HCT116 (cell line): Measurements from ENCODE around the gene CKLF. TPM values are rescaled to one million over a fixed set of nuclear protein-coding genes. Genes with fewer than 3 reads are reported as not detected.

ENCODE experiments used
- ATAC-seq: fragments of 200-7000 bp; cut with Tn5 transposase; 2 replicates; pipeline ENCODE4 v1.9.1; 2020; ENCODE audit warnings: mild to moderate bottlenecking, moderate library complexity
- BruUV-seq: library from RNA; stranded (reverse); fragments of 400-500 nt; replicated peaks from 2 replicates; lab custom pipeline; 2021; lab: Mats Ljungman, UMichigan
- CTCF ChIA-PET: fragments of 300-600 bp; sonication (Branson Sonifier 250); formaldehyde crosslinking; loops from one replicate; lab custom pipeline; 2021; ENCODE audit warnings: antibody characterized with exemption; lab: Charles Lee
- POLR2A ChIA-PET: fragments of 300-600, 350-600 bp; sonication (Branson Sonifier 250); formaldehyde crosslinking; loops from one replicate; lab custom pipeline; 2021; ENCODE audit warnings: antibody characterized with exemption; lab: Charles Lee
- RAD21 ChIA-PET, 2 experiments: fragments of 300-600 bp; sonication (Branson Sonifier 250); formaldehyde crosslinking; loops; one replicate each; lab custom pipeline; 2023; ENCODE audit warnings: low total read pairs in 2 of 2; ENCODE audit not compliant: uncharacterized antibody in 2 of 2, unreplicated experiment in 2 of 2, low non-redundant PET in 1 of 2; lab: Charles Lee
- DNase-seq: peaks from one replicate; pipeline ENCODE4 v3.0.0-alpha.2; 2010; ENCODE audit warnings: low read depth, low spot score
- H2AFZ ChIP-seq: fragments of 200-600 bp; shearing (Covaris generic), sonication (generic); 2 replicates; pipeline ENCODE4 v1.6.1; 2017; ENCODE audit warnings: low read depth, mixed run types, mixed read lengths, antibody characterized with exemption, low read length; ENCODE audit not compliant: poor library complexity, severe bottlenecking
- H3K27ac ChIP-seq: 2 replicates; pipeline ENCODE4 v1.5.1; 2012; ENCODE audit warnings: low read depth, low read length
- H3K27me3 ChIP-seq: fragments of 200-600 bp; sonication (generic); 2 replicates; pipeline ENCODE4 v1.6.1; 2016; ENCODE audit warnings: mixed run types, low read length, mixed read lengths; ENCODE audit not compliant: insufficient read depth
- H3K36me3 ChIP-seq, 2 experiments: fragments of 200-500 bp in 1 of 2; fragments of 200-600 bp in 1 of 2; sonication (Bioruptor generic) in 1 of 2; sonication (generic) in 1 of 2; 2 replicates each; pipeline versions ENCODE4 v1.5.1 to v1.6.1; 2014 to 2016; ENCODE audit warnings: low read length in 2 of 2, inconsistent platforms in 1 of 2, mixed read lengths in 1 of 2, mixed run types in 1 of 2; ENCODE audit not compliant: insufficient read depth in 2 of 2, control insufficient read depth in 1 of 2
- H3K4me1 ChIP-seq, 2 experiments: fragments of 200-600 bp in 1 of 2; sonication (generic) in 1 of 2; 2 replicates each; pipeline versions ENCODE4 v1.5.1 to v1.6.1; 2012 to 2017; ENCODE audit warnings: low read length in 2 of 2, inconsistent platforms in 1 of 2, mild to moderate bottlenecking in 1 of 2, mixed read lengths in 1 of 2, mixed run types in 1 of 2, moderate library complexity in 1 of 2; ENCODE audit not compliant: insufficient read depth in 2 of 2, control insufficient read depth in 1 of 2
- H3K4me2 ChIP-seq: fragments of 200-600 bp; sonication (generic); 2 replicates; pipeline ENCODE4 v1.6.1; 2017; ENCODE audit warnings: mixed run types, low read length, mixed read lengths
- H3K4me3 ChIP-seq, 2 experiments: fragments of 200-600 bp in 1 of 2; sonication (generic) in 1 of 2; replicated peaks in 1 of 2; 2 replicates each; pipeline ENCODE4 v1.5.1; 2011 to 2016; ENCODE audit warnings: low read length in 2 of 2, control low read depth in 1 of 2, low read depth in 1 of 2, mild to moderate bottlenecking in 1 of 2, mixed read lengths in 1 of 2, mixed run types in 1 of 2
- H3K79me2 ChIP-seq: fragments of 200-600 bp; sonication (generic); 2 replicates; pipeline ENCODE4 v1.6.1; 2017; ENCODE audit warnings: mild to moderate bottlenecking, mixed run types, low read length, moderate library complexity, mixed read lengths; ENCODE audit not compliant: insufficient read depth
- H3K9ac ChIP-seq: fragments of 200-600 bp; sonication (generic); 2 replicates; pipeline ENCODE4 v1.6.1; 2016; ENCODE audit warnings: low read length, mixed read lengths
- H3K9me2 ChIP-seq: fragments of 200-600 bp; sonication (generic), shearing (Covaris generic); 2 replicates; pipeline ENCODE4 v1.6.1; 2017; ENCODE audit warnings: mixed run types, mild to moderate bottlenecking, moderate library complexity; ENCODE audit not compliant: insufficient read depth
- H3K9me3 ChIP-seq, 2 experiments: fragments of 200-500 bp in 1 of 2; fragments of 200-600 bp in 1 of 2; sonication (Bioruptor generic) in 1 of 2; sonication (generic) in 1 of 2; 2 replicates each; pipeline ENCODE4 v1.6.1; 2014 to 2017; ENCODE audit warnings: low read length in 2 of 2, mixed read lengths in 2 of 2, inconsistent platforms in 1 of 2, low read depth in 1 of 2, mild to moderate bottlenecking in 1 of 2, mixed run types in 1 of 2, moderate library complexity in 1 of 2; ENCODE audit not compliant: control insufficient read depth in 1 of 2, insufficient read depth in 1 of 2
- H4K20me1 ChIP-seq: fragments of 200-600 bp; sonication (generic), shearing (Covaris generic); 2 replicates; pipeline ENCODE4 v1.6.1; 2017; ENCODE audit warnings: mixed run types, mild to moderate bottlenecking, moderate library complexity; ENCODE audit not compliant: insufficient read depth
- CBX3 ChIP-seq: IDR thresholded peaks from 2 replicates; pipeline ENCODE4 v1.6.1; 2012; ENCODE audit warnings: low read depth
- CEBPB ChIP-seq: IDR thresholded peaks from 2 replicates; pipeline ENCODE4 v1.6.1; 2012; ENCODE audit warnings: low read depth
- EGR1 ChIP-seq: IDR thresholded peaks from 2 replicates; pipeline ENCODE4 v1.6.1; 2012; ENCODE audit warnings: low read depth
- ELF1 ChIP-seq: IDR thresholded peaks from 2 replicates; pipeline ENCODE4 v1.6.1; 2012; ENCODE audit warnings: low read depth, borderline replicate concordance
- EZH2phosphoT487 ChIP-seq: fragments of 200-600 bp; IDR thresholded peaks from 2 replicates; pipeline ENCODE4 v1.6.1; 2018; ENCODE audit warnings: antibody characterized with exemption, borderline replicate concordance
- FOSL1 ChIP-seq: IDR thresholded peaks from 2 replicates; pipeline ENCODE4 v1.6.1; 2012; ENCODE audit warnings: low read depth
- JUND ChIP-seq: IDR thresholded peaks from 2 replicates; pipeline ENCODE4 v1.6.1; 2012
- POLR2A ChIP-seq: IDR thresholded peaks from 2 replicates; pipeline ENCODE4 v1.7.0; 2011; ENCODE audit warnings: borderline replicate concordance; ENCODE audit not compliant: insufficient read depth, insufficient read length; ENCODE audit errors: extremely low read depth
- POLR2AphosphoS5 ChIP-seq: IDR thresholded peaks from 2 replicates; pipeline ENCODE4 v1.6.1; 2011; ENCODE audit warnings: mild to moderate bottlenecking, low read depth, low read length, moderate library complexity
- RAD21 ChIP-seq: IDR thresholded peaks from 2 replicates; pipeline ENCODE4 v1.6.1; 2012; ENCODE audit warnings: low read depth, mild to moderate bottlenecking
- SIN3A ChIP-seq: IDR thresholded peaks from 2 replicates; pipeline ENCODE4 v1.6.1; 2012; ENCODE audit warnings: low read depth
- SP1 ChIP-seq: IDR thresholded peaks from 2 replicates; pipeline ENCODE4 v1.6.1; 2012; ENCODE audit warnings: low read depth
- SRF ChIP-seq: IDR thresholded peaks from 2 replicates; pipeline ENCODE4 v1.6.1; 2012; ENCODE audit warnings: low read depth
- TCF7L2 ChIP-seq: IDR thresholded peaks from 2 replicates; pipeline ENCODE4 v1.7.0; 2011; ENCODE audit warnings: borderline replicate concordance, inconsistent platforms; ENCODE audit not compliant: insufficient read depth, insufficient read length; ENCODE audit errors: extremely low read depth
- YY1 ChIP-seq: IDR thresholded peaks from 2 replicates; pipeline ENCODE4 v1.6.1; 2011; ENCODE audit warnings: low read length, low read depth, moderate library complexity, mild to moderate bottlenecking; ENCODE audit not compliant: insufficient replicate concordance; ENCODE audit errors: extremely low read depth
- ZFX ChIP-seq: fragments of 450-650 bp; IDR thresholded peaks from 2 replicates; pipeline ENCODE4 v1.6.1; 2017
- ZNF274 ChIP-seq: fragments of 200-500 bp; sonication (Bioruptor generic); IDR thresholded peaks from 2 replicates; pipeline ENCODE4 v1.6.1; 2014; ENCODE audit warnings: mild to moderate bottlenecking, low read depth, low read length, inconsistent platforms
- intact Hi-C: fragments of 100-400 bp; cut with micrococcal nuclease; formaldehyde crosslinking; loops from 2 replicates; pipeline ENCODE4 v1.10.0; 2022
- total RNA-seq: library from RNA; stranded (reverse); gene quantifications from one replicate; pipeline ENCODE4 v1.2.1, GENCODE V29; 2021; ENCODE audit not compliant: unreplicated experiment
- TF ChIP-seq, protein P1 (sequence below): IDR thresholded peaks from 2 replicates; pipeline ENCODE4 v1.6.1; 2012

CKLF gene
- total RNA-seq, 1 experiment from 2014 or later, result 38.6 TPM

GRCh38 chr16:66521252-66521713 lies 31.1 kb upstream of the CKLF start:
- BruUV-seq, result no TSS peak

GRCh38 chr16:66521951-66522771 lies 30.2 kb upstream of the CKLF start:
- intact Hi-C loops, result no loop called here
- no peak for TF ChIP-seq ZFX
- TF ChIP-seq ELF1, result no peak
- TF ChIP-seq TCF7L2, result no peak
- no peak for TF ChIP-seq RAD21
- peak; percentile 92 for TF ChIP-seq JUND
- peak; percentile 29; the same call in 1 of the 2 replicates for TF ChIP-seq CBX3
- no peak for TF ChIP-seq EGR1
- TF ChIP-seq FOSL1, result peak; percentile 94
- no peak for TF ChIP-seq ZNF274
- TF ChIP-seq SIN3A, result peak; percentile 36; the same call in 1 of the 2 replicates
- TF ChIP-seq SP1, result peak; percentile 91
- TF ChIP-seq CEBPB, result peak; percentile 78; the same call in 1 of the 2 replicates
- TF ChIP-seq YY1, result no peak
- peak; percentile 25; the same call in 1 of the 2 replicates for TF ChIP-seq POLR2AphosphoS5
- TF ChIP-seq, protein P1, sequence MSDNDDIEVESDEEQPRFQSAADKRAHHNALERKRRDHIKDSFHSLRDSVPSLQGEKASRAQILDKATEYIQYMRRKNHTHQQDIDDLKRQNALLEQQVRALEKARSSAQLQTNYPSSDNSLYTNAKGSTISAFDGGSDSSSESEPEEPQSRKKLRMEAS, result peak; percentile 65; the same call in 1 of the 2 replicates
- no peak for TF ChIP-seq POLR2A
- TF ChIP-seq EZH2phosphoT487, result no peak
- peak; percentile 61; the same call in 1 of the 2 replicates for TF ChIP-seq SRF

More at GRCh38 chr16:66521252-66521713, 31.1 kb upstream of the CKLF start:
- Histone ChIP-seq H3K4me2 (peak overlapping the region; percentile 62), H3K9me3 (no peaks in the 10 kb centered on the region), H3K9me2 (no peaks in the 10 kb centered on the region), H3K9ac (no peak overlapping the region), H3K36me3 (no peaks in the 10 kb centered on the region), H3K27me3 (no peaks in the 10 kb centered on the region), H4K20me1 (no peaks in the 10 kb centered on the region), H2AFZ (no peak overlapping the region), H3K27ac (no peak overlapping the region), H3K79me2 (no peaks in the 10 kb centered on the region), H3K4me3 (no peak overlapping the region), H3K4me1 (peaks cover 44 to 54% of the 10 kb centered on the region in 2 experiments)
- intact Hi-C loops, result no loop called here
- TF ChIP-seq EZH2phosphoT487 (no peak), CEBPB (no peak)
- POLR2A ChIA-PET, result interaction anchor here (1.9 kb wide), 1 partner anchor 26 kb away, joined by 9 read pairs; no protein-coding TSS in a partner anchor
- CTCF ChIA-PET, result interaction anchor here (0.6 to 2.8 kb wide), 6 partner anchors 19 to 309 kb away, joined by 3 to 10 read pairs (median 4); partner anchors contain the start of gene NAE1
- DNase-seq, result no peak
- RAD21 ChIA-PET, result no interaction called here
- no peak for ATAC-seq

More at GRCh38 chr16:66521951-66522771, 30.2 kb upstream of the CKLF start:
- H3K9me2 ChIP-seq, result no peaks in the 10 kb centered on the region
- BruUV-seq, result no TSS peak
- ATAC-seq (peak; percentile 94), DNase-seq (peak; percentile 90)
- POLR2A ChIA-PET, result interaction anchor here (0.9 to 1.9 kb wide), 4 partner anchors 11 to 30 kb away, joined by 4 to 9 read pairs (median 4); partner anchors contain the start of genes CKLF and TK2
- peak overlapping the region; percentile 17 for H3K9ac ChIP-seq
- peaks cover 38 to 46% of the 10 kb centered on the region in 2 experiments for H3K4me1 ChIP-seq
- peak overlapping the region in 1 of 2 experiments; percentile 33; a peak in 1 of 4 replicates for H3K4me3 ChIP-seq
- peak overlapping the region; percentile 62 for H3K4me2 ChIP-seq
- no peaks in the 10 kb centered on the region for H4K20me1 ChIP-seq
- CTCF ChIA-PET, result interaction anchor here (0.6 to 2.8 kb wide), 7 partner anchors 17 to 308 kb away, joined by 3 to 10 read pairs (median 3); partner anchors contain the start of gene NAE1
- no peak overlapping the region for H2AFZ ChIP-seq
- no peaks in the 10 kb centered on the region for H3K9me3 ChIP-seq
- H3K27ac ChIP-seq, result peak overlapping the region; percentile 58
- no peaks in the 10 kb centered on the region for H3K27me3 ChIP-seq
- no peaks in the 10 kb centered on the region for H3K36me3 ChIP-seq
- RAD21 ChIA-PET, result interaction anchor here in 1 of 2 experiments (0.5 kb wide), 1 partner anchor 67 kb away, joined by 8 read pairs; no protein-coding TSS in a partner anchor
- no peaks in the 10 kb centered on the region for H3K79me2 ChIP-seq
